Activated CD4-positive, alpha-beta memory T cell treated with anti-CD3 and anti-CD28 coated beads, Interleukin-2, amount 10 ng/mL, durations not matched to agents 7 days and 5 days (primary cell): ENCODE results near the gene GDF15. TPM values are rescaled to one million over a fixed set of nuclear protein-coding genes. Genes with fewer than 3 reads are reported as not detected.

Experiments used
- CTCF ChIA-PET: fragments of 350-600 bp; sonication (Branson Sonifier 250); formaldehyde crosslinking; loops from one replicate; lab custom pipeline; 2021; ENCODE audit warnings: antibody characterized with exemption, inconsistent platforms; lab: Charles Lee
- POLR2A ChIA-PET: fragments of 350-600 bp; sonication (Branson Sonifier 250); formaldehyde crosslinking; loops from one replicate; lab custom pipeline; 2021; ENCODE audit warnings: antibody characterized with exemption; lab: Charles Lee
- DNase-seq: peaks from one replicate; pipeline ENCODE4 v3.0.0-alpha.2; 2020
- H3K27ac Mint-ChIP-seq: one replicate; pipeline ENCODE4 v1.8.0; 2021; ENCODE audit warnings: mild to moderate bottlenecking, mixed read lengths
- H3K27me3 Mint-ChIP-seq: one replicate; pipeline ENCODE4 v1.8.0; 2021; ENCODE audit warnings: mixed read lengths
- H3K36me3 Mint-ChIP-seq: one replicate; pipeline ENCODE4 v1.8.0; 2021; ENCODE audit warnings: low read depth, mixed read lengths
- H3K4me1 Mint-ChIP-seq: one replicate; pipeline ENCODE4 v1.8.0; 2021; ENCODE audit warnings: mixed read lengths
- H3K4me3 Mint-ChIP-seq: one replicate; pipeline ENCODE4 v1.8.0; 2021; ENCODE audit warnings: mild to moderate bottlenecking, mixed read lengths
- H3K9me3 Mint-ChIP-seq: one replicate; pipeline ENCODE4 v1.8.0; 2021; ENCODE audit warnings: mixed read lengths
- total RNA-seq, 2 experiments: library from RNA; stranded (reverse); gene quantifications; one replicate each; pipeline ENCODE4 v1.2.3, GENCODE V29; 2021

Gene GDF15, protein sequence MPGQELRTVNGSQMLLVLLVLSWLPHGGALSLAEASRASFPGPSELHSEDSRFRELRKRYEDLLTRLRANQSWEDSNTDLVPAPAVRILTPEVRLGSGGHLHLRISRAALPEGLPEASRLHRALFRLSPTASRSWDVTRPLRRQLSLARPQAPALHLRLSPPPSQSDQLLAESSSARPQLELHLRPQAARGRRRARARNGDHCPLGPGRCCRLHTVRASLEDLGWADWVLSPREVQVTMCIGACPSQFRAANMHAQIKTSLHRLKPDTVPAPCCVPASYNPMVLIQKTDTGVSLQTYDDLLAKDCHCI
- total RNA-seq: not detected

DNA sequence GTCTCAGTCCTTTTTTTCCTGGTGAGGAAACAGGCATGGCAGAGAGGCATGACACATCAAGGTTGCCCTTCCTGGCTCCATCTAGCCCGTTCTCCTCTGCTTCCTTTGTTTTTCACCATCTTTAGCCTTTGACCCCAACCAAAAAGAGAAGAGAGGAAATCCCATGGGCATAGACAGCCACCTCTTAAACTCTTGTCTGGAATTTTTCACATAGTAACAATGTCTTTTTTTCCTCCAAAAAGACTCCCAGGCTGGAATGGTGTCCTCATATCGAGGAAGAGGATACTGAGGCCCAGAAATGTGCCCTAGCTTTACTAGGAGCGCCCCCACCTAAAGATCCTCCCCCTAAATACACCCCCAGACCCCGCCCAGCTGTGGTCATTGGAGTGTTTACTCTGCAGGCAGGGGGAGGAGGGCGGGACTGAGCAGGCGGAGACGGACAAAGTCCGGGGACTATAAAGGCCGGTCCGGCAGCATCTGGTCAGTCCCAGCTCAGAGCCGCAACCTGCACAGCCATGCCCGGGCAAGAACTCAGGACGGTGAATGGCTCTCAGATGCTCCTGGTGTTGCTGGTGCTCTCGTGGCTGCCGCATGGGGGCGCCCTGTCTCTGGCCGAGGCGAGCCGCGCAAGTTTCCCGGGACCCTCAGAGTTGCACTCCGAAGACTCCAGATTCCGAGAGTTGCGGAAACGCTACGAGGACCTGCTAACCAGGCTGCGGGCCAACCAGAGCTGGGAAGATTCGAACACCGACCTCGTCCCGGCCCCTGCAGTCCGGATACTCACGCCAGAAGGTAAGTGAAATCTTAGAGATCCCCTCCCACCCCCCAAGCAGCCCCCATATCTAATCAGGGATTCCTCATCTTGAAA, at the start of gene GDF15:
Gene GDF15, plus strand, starts transcription at position 484 of the 868 bp plus-strand sequence. Its CDS starts 32 bp downstream, at position 516.
- CTCF ChIA-PET: interaction anchor here (0.7 to 6.5 kb wide), 4 partner anchors 26 to 106 kb away, joined by 3 to 58 read pairs (median 24); partner anchors contain the start of gene JUND
- H3K36me3 Mint-ChIP-seq: no peaks in the 10 kb centered on the region
- peak; percentile 41 for DNase-seq
- no peak within 1 kb of the TSS for H3K27ac Mint-ChIP-seq
- POLR2A ChIA-PET: no interaction called here
- H3K4me1 Mint-ChIP-seq: peaks cover 15% of the 10 kb centered on the region
- H3K4me3 Mint-ChIP-seq: no peak within 1 kb of the TSS
- H3K27me3 Mint-ChIP-seq: peaks cover 48% of the 10 kb centered on the region
- H3K9me3 Mint-ChIP-seq: no peaks in the 10 kb centered on the region

DNA sequence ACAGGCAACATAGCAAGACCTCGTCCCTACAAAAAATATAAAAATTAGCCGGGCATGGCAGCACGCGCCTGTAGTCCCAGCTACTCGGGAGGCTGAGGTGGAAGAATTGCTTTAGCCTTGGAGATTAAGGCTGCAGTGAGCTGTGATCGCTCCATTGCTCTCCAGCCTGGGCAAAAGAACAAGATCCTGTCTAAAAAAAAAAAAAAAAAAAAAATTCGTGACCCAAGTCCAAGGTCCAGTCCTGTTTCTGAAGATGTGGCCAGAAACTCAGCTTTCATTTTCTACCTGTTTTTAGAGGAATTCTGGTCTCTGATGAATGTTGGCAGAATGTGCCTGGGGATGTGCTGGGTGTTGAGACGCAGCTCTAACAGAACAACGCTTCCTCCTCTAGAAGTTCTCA, 47.4 kb upstream of the GDF15 start:
- DNase-seq: no peak

DNA sequence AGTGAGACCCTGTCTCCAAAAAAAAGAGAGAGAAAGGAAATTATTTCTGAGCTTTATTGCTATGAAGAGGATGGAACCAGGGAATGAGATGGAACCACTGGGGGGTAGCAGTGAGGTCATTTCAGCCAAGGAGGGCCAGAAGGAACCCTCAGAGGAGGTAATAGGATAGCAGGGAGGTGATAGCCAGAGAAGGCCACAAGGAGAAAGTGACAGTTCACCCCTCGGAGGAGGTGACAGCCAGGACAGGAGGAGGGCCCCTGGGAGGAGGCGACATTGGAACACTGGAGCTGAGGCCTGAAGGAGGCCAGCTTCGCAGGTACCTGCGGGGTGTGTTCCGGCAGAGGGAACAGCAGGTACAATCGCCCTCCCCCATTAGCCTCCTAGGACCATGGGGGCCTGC, 46.2 kb upstream of the GDF15 start:
- ChIA-PET CTCF (interaction anchor here (0.9 to 4.0 kb wide), 10 partner anchors 9 to 250 kb away, joined by 3 to 29 read pairs (median 4); partner anchors contain the start of genes GDF15 and LSM4), POLR2A (interaction anchor here (1.0 to 4.5 kb wide), 7 partner anchors 17 to 82 kb away, joined by 3 to 28 read pairs (median 5); partner anchors contain the start of gene JUND)
- H3K4me1 Mint-ChIP-seq: peaks cover 23% of the 10 kb centered on the region
- peaks cover 7% of the 10 kb centered on the region for H3K36me3 Mint-ChIP-seq
- peaks cover 1% of the 10 kb centered on the region for H3K27me3 Mint-ChIP-seq
- peak overlapping the region; percentile 29 for H3K27ac Mint-ChIP-seq
- H3K9me3 Mint-ChIP-seq: no peaks in the 10 kb centered on the region
- peak overlapping the region; percentile 83 for H3K4me3 Mint-ChIP-seq
- DNase-seq: no peak

More for the DNA sequence above, 47.4 kb upstream of the GDF15 start:
- Mint-ChIP-seq H3K27me3 (peaks cover 1% of the 10 kb centered on the region), H3K36me3 (peaks cover 3% of the 10 kb centered on the region), H3K4me3 (no peak overlapping the region), H3K4me1 (peaks cover 21% of the 10 kb centered on the region), H3K9me3 (no peaks in the 10 kb centered on the region), H3K27ac (no peak overlapping the region)
- POLR2A ChIA-PET: interaction anchor here (0.6 to 4.5 kb wide), 4 partner anchors 17 to 66 kb away, joined by 3 to 28 read pairs (median 6); partner anchors contain the start of gene JUND
- CTCF ChIA-PET: interaction anchor here (1.3 to 4.0 kb wide), 3 partner anchors 10 to 59 kb away, joined by 5 to 29 read pairs (median 19); no protein-coding TSS in a partner anchor

DNA sequence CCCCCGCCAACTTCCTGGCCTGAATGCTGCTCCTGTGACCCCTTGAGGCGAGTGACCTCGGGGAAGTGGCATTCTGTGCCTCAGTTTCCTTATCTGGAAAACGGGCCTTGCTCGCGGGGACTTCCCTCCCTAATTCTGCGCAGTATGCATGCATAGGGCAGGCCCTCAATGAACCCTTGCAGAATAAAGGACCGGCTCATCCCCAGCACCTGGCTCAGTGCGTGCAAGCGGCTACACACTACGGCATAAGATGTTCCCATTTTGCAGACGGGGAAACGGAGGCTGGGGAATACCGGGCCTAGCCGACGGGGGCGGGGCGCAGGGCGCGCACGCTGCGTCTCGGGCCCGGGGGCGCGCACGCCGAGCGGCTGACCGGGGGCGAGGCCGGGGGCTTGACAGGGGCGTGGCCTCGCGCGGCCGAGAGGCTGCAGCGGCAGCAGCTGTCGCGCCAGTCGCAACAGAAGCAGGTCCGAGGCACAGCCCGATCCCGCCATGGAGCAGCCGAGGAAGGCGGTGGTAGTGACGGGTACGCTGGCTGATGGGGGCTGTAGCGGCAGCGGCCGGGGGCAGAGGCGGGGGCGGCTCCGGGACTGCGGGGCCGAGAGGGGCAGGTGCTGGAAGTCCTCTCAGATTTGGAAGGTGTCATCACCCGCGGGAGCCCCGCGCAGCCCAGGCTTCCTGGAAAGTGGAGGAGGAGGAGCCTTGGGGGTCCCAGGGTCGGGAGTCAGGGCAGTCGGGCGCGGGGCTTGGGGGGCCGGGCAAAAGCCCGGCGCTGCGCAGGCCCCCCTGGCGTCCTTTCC, 45.6 kb upstream of the GDF15 start, which contains the start of gene PGPEP1:
Gene PGPEP1, plus strand, starts transcription at position 409 of the 800 bp plus-strand sequence. Its CDS starts 84 bp downstream, at position 493.
- ChIA-PET CTCF (interaction anchor here (1.0 to 4.0 kb wide), 9 partner anchors 12 to 249 kb away, joined by 3 to 29 read pairs (median 3); partner anchors contain the start of genes GDF15 and LSM4), POLR2A (interaction anchor here (1.0 to 4.5 kb wide), 4 partner anchors 26 to 81 kb away, joined by 3 to 28 read pairs (median 4); no protein-coding TSS in a partner anchor)
- Mint-ChIP-seq H3K27me3 (peaks cover 1% of the 10 kb centered on the region), H3K27ac (peak within 1 kb of the TSS; percentile 84), H3K9me3 (no peaks in the 10 kb centered on the region), H3K4me3 (peak within 1 kb of the TSS; percentile 83), H3K36me3 (peaks cover 11% of the 10 kb centered on the region), H3K4me1 (peaks cover 23% of the 10 kb centered on the region)
- DNase-seq: peak; percentile 68

DNA sequence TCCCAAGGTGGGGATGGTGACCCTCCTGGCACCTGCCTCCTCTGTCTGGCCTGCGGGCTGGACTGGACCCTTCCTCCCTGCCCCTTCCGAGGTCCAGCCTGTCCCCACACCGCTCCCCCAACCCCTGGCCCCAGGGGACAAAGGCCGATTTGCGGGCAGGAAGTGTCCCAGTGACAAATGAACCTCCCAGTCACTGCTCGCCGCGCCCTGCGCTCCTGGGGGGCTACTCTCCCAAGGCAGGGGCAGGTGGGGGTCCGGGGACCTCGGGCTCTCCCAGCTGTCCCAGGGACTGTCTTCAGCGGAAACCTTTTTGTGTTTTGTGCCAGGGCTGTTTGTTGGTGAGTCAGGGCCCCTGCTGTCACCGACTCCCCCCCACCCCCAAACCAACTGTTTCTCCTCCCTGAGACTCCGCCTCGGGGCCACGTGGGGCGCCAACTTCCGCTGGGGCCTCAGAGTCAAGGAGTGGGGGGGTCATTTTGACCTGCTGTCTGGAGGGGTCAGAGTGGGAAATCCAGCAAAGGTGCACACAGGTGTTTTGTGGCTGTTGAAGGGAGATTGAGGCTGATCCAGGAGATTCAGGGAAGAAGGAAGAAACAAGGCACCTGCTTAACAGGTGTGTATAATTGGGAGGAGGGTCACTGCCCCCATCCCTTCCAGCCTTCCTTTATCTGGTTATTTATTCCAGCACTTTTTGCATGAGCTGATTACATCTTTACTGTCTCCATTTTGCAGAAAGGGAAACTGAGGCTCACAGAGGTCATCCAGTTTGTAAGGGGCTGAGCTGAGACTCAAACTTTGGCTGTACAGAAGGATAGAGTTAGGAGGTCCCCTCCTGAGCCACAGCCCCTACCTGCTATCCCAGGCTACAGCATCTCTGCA, 44.7 kb upstream of the GDF15 start:
- ChIA-PET POLR2A (interaction anchor here (1.0 to 4.5 kb wide), 2 partner anchors 49 to 61 kb away, joined by 3 to 28 read pairs; no protein-coding TSS in a partner anchor), CTCF (interaction anchor here (1.3 to 2.6 kb wide), 3 partner anchors 19 to 296 kb away, joined by 3 to 14 read pairs (median 3); no protein-coding TSS in a partner anchor)
- peak overlapping the region; percentile 83 for H3K4me3 Mint-ChIP-seq
- peaks cover 26% of the 10 kb centered on the region for H3K4me1 Mint-ChIP-seq
- peak overlapping the region; percentile 84 for H3K27ac Mint-ChIP-seq
- H3K9me3 Mint-ChIP-seq: no peaks in the 10 kb centered on the region
- DNase-seq: peak; percentile 73
- H3K27me3 Mint-ChIP-seq: peaks cover 1% of the 10 kb centered on the region
- peaks cover 14% of the 10 kb centered on the region for H3K36me3 Mint-ChIP-seq

DNA sequence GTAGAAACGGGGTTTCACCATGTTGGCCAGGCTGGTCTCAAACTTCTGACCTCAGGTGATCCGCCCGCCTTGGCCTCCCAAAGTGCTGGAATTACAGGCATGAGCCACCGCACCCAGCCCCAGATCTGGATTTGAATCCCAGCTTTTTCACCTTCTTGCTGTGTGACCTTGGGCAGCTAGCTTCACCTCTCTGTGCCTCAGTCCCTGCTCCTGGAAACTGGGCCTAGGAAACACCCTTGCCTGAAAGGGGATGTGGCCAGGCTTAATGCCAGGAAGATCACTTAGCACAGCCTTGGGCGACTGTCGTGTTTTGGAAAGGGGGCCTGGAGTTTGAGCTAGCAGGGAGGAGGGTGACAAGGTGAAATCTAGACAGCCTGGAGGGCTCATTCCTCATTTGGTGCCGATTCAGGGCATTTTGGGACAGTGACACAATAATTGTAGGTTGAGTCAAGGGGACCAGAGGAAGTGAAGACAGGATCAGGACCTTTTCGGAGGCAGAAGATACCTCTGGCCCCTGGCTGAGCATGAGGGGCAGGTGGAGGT, 43.8 kb upstream of the GDF15 start:
- ChIA-PET CTCF (interaction anchor here (1.0 to 2.6 kb wide), 4 partner anchors 18 to 297 kb away, joined by 3 to 14 read pairs (median 3); no protein-coding TSS in a partner anchor), POLR2A (interaction anchor here (1.0 to 4.5 kb wide), 3 partner anchors 20 to 62 kb away, joined by 3 to 28 read pairs (median 4); partner anchors contain the start of gene LSM4)
- DNase-seq: no peak
- Mint-ChIP-seq H3K27ac (peak overlapping the region; percentile 35), H3K27me3 (peaks cover 1% of the 10 kb centered on the region), H3K4me1 (peaks cover 28% of the 10 kb centered on the region), H3K36me3 (peaks cover 15% of the 10 kb centered on the region), H3K4me3 (peak overlapping the region; percentile 83), H3K9me3 (no peaks in the 10 kb centered on the region)

DNA sequence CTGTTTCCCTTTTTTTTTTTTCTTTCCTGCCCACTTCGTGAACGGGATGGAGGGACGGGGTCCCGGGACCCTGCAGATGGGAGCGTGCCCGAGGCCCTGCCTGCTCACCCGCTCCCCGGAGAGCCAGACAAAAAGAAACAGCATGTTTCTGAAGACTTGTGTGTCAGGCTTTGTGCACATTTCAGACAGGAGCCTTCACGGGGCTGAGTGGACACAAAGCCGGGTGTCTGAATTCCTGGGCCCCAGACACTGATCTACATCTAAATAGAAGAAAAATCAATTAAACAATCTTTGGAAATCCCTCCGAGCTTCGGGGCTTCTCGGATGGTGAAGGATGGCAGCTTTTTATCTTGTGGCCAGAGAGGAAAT, 41.4 kb upstream of the GDF15 start:
- no peaks in the 10 kb centered on the region for H3K9me3 Mint-ChIP-seq
- no peak for DNase-seq
- peaks cover 18% of the 10 kb centered on the region for H3K36me3 Mint-ChIP-seq
- CTCF ChIA-PET: no interaction called here
- H3K27ac Mint-ChIP-seq: no peak overlapping the region
- POLR2A ChIA-PET: interaction anchor here (0.6 kb wide), 1 partner anchor 17 kb away, joined by 3 read pairs; no protein-coding TSS in a partner anchor
- no peak overlapping the region for H3K4me3 Mint-ChIP-seq
- no peaks in the 10 kb centered on the region for H3K27me3 Mint-ChIP-seq
- peaks cover 25% of the 10 kb centered on the region for H3K4me1 Mint-ChIP-seq

DNA sequence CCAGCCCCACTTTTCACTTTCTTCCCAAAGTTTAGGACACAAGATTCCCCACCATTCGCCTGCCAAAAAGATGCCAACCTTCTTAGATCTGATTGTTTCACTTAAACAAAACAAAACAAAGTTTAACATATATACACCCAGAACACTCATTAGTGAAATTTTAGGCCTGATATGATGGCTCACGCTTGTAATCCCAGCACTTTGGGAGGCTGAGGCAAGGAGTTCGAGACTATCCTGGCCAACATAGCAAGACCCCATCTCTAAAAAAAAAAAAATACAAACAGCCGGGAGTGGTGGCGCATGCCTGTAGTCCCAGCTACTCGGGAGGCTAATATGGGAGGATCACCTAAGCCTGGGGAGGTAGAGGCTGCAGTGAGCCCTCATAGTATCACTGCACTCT, 40.7 kb upstream of the GDF15 start:
- ChIA-PET CTCF (interaction anchor here (0.7 kb wide), 1 partner anchor 1224 kb away, joined by 3 read pairs; no protein-coding TSS in a partner anchor), POLR2A (no interaction called here)
- no peak overlapping the region for H3K4me3 Mint-ChIP-seq
- peaks cover 18% of the 10 kb centered on the region for H3K36me3 Mint-ChIP-seq
- H3K27ac Mint-ChIP-seq: no peak overlapping the region
- DNase-seq: no peak
- no peaks in the 10 kb centered on the region for H3K9me3 Mint-ChIP-seq
- H3K4me1 Mint-ChIP-seq: peaks cover 20% of the 10 kb centered on the region
- H3K27me3 Mint-ChIP-seq: no peaks in the 10 kb centered on the region

DNA sequence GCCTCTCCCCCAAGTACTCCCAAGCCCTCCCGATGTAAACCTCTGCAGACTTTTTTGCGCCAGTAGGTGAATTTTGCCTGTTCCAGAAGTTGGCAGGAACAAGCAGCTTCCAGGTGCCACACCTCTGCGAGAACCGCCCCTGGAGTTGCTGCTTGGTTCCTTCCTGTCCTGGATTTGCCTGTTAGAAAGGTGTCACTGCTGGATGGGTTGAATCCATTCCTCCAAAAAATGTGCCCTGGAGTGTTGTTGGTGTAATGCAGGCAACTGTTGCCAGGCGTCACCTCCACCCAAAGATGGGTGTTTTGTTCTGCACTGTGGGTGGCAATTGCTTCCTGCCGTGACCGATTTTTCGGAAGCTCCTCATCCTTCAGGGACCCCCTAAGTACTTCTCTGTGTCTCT, 39.9 kb upstream of the GDF15 start:
- H3K36me3 Mint-ChIP-seq: peaks cover 18% of the 10 kb centered on the region
- no peak for DNase-seq
- no peaks in the 10 kb centered on the region for H3K27me3 Mint-ChIP-seq

DNA sequence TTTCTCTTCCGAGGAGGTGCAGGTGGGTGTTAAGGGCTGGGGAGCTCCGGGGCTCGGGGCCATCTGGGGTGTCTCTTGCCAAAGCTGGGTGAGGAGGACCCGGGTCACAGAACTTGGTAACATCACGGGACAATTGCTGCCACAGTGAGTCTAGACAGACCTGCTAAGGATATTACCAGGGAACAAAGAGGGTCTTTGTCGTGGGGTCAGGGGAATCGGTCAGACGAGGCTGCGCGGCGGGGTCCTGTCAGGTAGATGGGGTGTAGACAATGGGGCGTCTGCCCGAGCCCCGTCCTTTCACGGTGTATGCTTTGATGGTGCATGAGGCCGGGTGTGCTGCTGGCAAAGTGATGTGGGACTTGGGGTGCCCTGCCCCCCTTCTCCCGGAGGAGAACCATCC, 37.8 kb upstream of the GDF15 start:
- Mint-ChIP-seq H3K4me1 (peaks cover 7% of the 10 kb centered on the region), H3K4me3 (no peak overlapping the region), H3K9me3 (no peaks in the 10 kb centered on the region), H3K36me3 (peaks cover 15% of the 10 kb centered on the region), H3K27ac (no peak overlapping the region), H3K27me3 (no peaks in the 10 kb centered on the region)
- POLR2A ChIA-PET: interaction anchor here (0.6 kb wide), 1 partner anchor 55 kb away, joined by 3 read pairs; no protein-coding TSS in a partner anchor
- CTCF ChIA-PET: interaction anchor here (1.2 kb wide), 1 partner anchor 68 kb away, joined by 3 read pairs; no protein-coding TSS in a partner anchor
- DNase-seq: no peak

More for the DNA sequence above, 39.9 kb upstream of the GDF15 start:
- CTCF ChIA-PET: interaction anchor here (0.6 to 1.4 kb wide), 2 partner anchors 16 to 42 kb away, joined by 3 to 4 read pairs; no protein-coding TSS in a partner anchor
- no peak overlapping the region for H3K4me3 Mint-ChIP-seq
- no peaks in the 10 kb centered on the region for H3K9me3 Mint-ChIP-seq
- H3K27ac Mint-ChIP-seq: no peak overlapping the region
- H3K4me1 Mint-ChIP-seq: peaks cover 19% of the 10 kb centered on the region
- POLR2A ChIA-PET: no interaction called here
